Uterus (tissue), 4 donors: ENCODE measurements around the gene NPC1L1. TPM values are rescaled to one million over a fixed set of nuclear protein-coding genes. Genes with fewer than 3 reads are reported as not detected.

ENCODE experiments used
- DNase-seq, 2 donors: peaks; one replicate each; pipeline ENCODE4 v3.0.0-alpha.2; 2019 to 2020
- H3K27ac ChIP-seq, 2 donors: fragments of 200-600 bp; sonication (generic); 1 replicate in 1 of 2; 2 replicates in 1 of 2; pipeline ENCODE4 v1.5.1; 2016 to 2018
- H3K27me3 ChIP-seq, 2 donors: fragments of 200-600 bp; sonication (generic); one replicate each; pipeline ENCODE4 v1.5.1; 2018 to 2019; ENCODE audit warnings: control low read depth in 1 of 2
- H3K36me3 ChIP-seq, 2 donors: fragments of 200-600 bp; sonication (generic); one replicate each; pipeline ENCODE4 v1.5.1; 2019; ENCODE audit warnings: control low read depth in 1 of 2
- H3K4me1 ChIP-seq, 2 donors: fragments of 200-600 bp; sonication (generic); one replicate each; pipeline ENCODE4 v1.5.1; 2018 to 2019; ENCODE audit warnings: control low read depth in 1 of 2
- H3K4me3 ChIP-seq, 2 donors: fragments of 200-600 bp; sonication (generic); 1 replicate in 1 of 2; 2 replicates in 1 of 2; pipeline ENCODE4 v1.5.1; 2018 to 2019; ENCODE audit warnings: mild to moderate bottlenecking in 1 of 2
- H3K9me3 ChIP-seq, 2 donors: fragments of 200-600 bp; sonication (generic); one replicate each; pipeline ENCODE4 v1.5.1; 2019; ENCODE audit warnings: control low read depth in 1 of 2
- CTCF ChIP-seq, 4 experiments: fragments of 200-600 bp in 2 of 4; fragments of 450-650 bp in 2 of 4; sonication (generic) in 2 of 4; IDR thresholded peaks; one replicate each; pipeline ENCODE4 v1.5.1; 2016 to 2019; ENCODE audit warnings: antibody characterized with exemption in 4 of 4, mild to moderate bottlenecking in 2 of 4, moderate library complexity in 1 of 4
- POLR2A ChIP-seq, 2 donors: fragments of 450-650 bp; IDR thresholded peaks; one replicate each; pipeline ENCODE4 v1.6.1; 2016; ENCODE audit warnings: antibody characterized with exemption in 2 of 2, mild to moderate bottlenecking in 1 of 2, moderate library complexity in 1 of 2
- intact Hi-C: fragments of 100-400 bp; cut with DNase I; formaldehyde crosslinking; loops from one replicate; pipeline ENCODE4 v1.15.1; 2023; ENCODE audit warnings: low total_unique reads
- total RNA-seq, 4 donors: library from RNA; depleted of rRNA in 3 of 4; stranded (reverse); fragments of >200 nt in 3 of 4; gene quantifications; one replicate each; pipeline versions ENCODE4 v1.1.0 to v1.2.4, GENCODE V29; 2014 to 2023
- donor health status: DM: yes; HTN: yes; CAD: no.

Gene NPC1L1
- total RNA-seq, 4 donors from 2014 or later = 0.49 TPM; not detected in 3

- TF ChIP-seq POLR2A (IDR thresholded peaks at IDR 0.05) (no peak), CTCF (IDR thresholded peaks at IDR 0.05) (no peak)
Measured at GRCh38 chr7:44539669-44540506, 1.2 kb downstream of the NPC1L1 start.

GRCh38 chr7:44538798-44539668 is 2.1 kb downstream of the NPC1L1 start:
- no peaks in the 10 kb centered on the region for H3K27me3 ChIP-seq
- no peak overlapping the region for H3K4me3 ChIP-seq
- no peak for DNase-seq
- no peaks in the 10 kb centered on the region for H3K36me3 ChIP-seq
- H3K9me3 ChIP-seq = no peaks in the 10 kb centered on the region
- H3K4me1 ChIP-seq = no peaks in the 10 kb centered on the region
- intact Hi-C loops = no loop called here
- TF ChIP-seq CTCF (IDR thresholded peaks at IDR 0.05) = no peak
- no peak for TF ChIP-seq POLR2A (IDR thresholded peaks at IDR 0.05)
- no peak overlapping the region for H3K27ac ChIP-seq

More at GRCh38 chr7:44539669-44540506, 1.2 kb downstream of the NPC1L1 start:
- no peak for DNase-seq
- Histone ChIP-seq H3K4me3 (no peak overlapping the region), H3K4me1 (no peaks in the 10 kb centered on the region), H3K36me3 (no peaks in the 10 kb centered on the region), H3K27ac (no peak overlapping the region), H3K9me3 (no peaks in the 10 kb centered on the region), H3K27me3 (no peaks in the 10 kb centered on the region)
- intact Hi-C loops = no loop called here

- TF ChIP-seq CTCF (IDR thresholded peaks at IDR 0.05) (no peak), POLR2A (IDR thresholded peaks at IDR 0.05) (no peak)
- H3K36me3 ChIP-seq = no peaks in the 10 kb centered on the region
- no peak overlapping the region for H3K27ac ChIP-seq
- DNase-seq = no peak
- H3K27me3 ChIP-seq = no peaks in the 10 kb centered on the region
- H3K9me3 ChIP-seq = no peaks in the 10 kb centered on the region
- intact Hi-C loops = no loop called here
- H3K4me1 ChIP-seq = no peaks in the 10 kb centered on the region
- no peak overlapping the region for H3K4me3 ChIP-seq
Measured at GRCh38 chr7:44538093-44538797, 2.9 kb downstream of the NPC1L1 start.

- intact Hi-C loops = no loop called here
- Histone ChIP-seq H3K4me1 (no peaks in the 10 kb centered on the region), H3K27me3 (no peaks in the 10 kb centered on the region), H3K9me3 (no peaks in the 10 kb centered on the region), H3K4me3 (no peak overlapping the region), H3K27ac (no peak overlapping the region), H3K36me3 (no peaks in the 10 kb centered on the region)
- TF ChIP-seq CTCF (IDR thresholded peaks at IDR 0.05) = no peak
- no peak for TF ChIP-seq POLR2A (IDR thresholded peaks at IDR 0.05)
- no peak for DNase-seq
Measured at GRCh38 chr7:44537442-44537841, 3.7 kb downstream of the NPC1L1 start.
